HepG2 (cell line): Measurements from ENCODE around the gene TMCC2. TPM values are rescaled to one million over a fixed set of nuclear protein-coding genes. Genes with fewer than 3 reads are reported as not detected.

Experiments used
- AFF4 ChIP-seq: sonication (generic); formaldehyde crosslinking; IDR thresholded peaks from 2 replicates; pipeline ENCODE4 v1.4.0; 2020; ENCODE audit warnings: missing genetic modification reagents
- CREBL2 ChIP-seq: sonication (generic); formaldehyde crosslinking; IDR thresholded peaks from 2 replicates; pipeline ENCODE4 v1.8.1; 2023; ENCODE audit warnings: missing genetic modification reagents, mild to moderate bottlenecking, borderline replicate concordance
- DMAP1 ChIP-seq: IDR thresholded peaks from 2 replicates; pipeline ENCODE4 v1.6.1; 2016
- ELK4 ChIP-seq: sonication (generic); formaldehyde crosslinking; IDR thresholded peaks from 2 replicates; pipeline ENCODE4 v1.9.0; 2021; ENCODE audit warnings: missing genetic modification reagents, borderline replicate concordance
- GPBP1L1 ChIP-seq: sonication (generic); formaldehyde crosslinking; IDR thresholded peaks from 2 replicates; pipeline ENCODE4 v1.5.0; 2020; ENCODE audit warnings: mild to moderate bottlenecking, missing genetic modification reagents
- HNF4G ChIP-seq, 2 experiments: sonication (generic) in 1 of 2; formaldehyde crosslinking in 1 of 2; IDR thresholded peaks; 2 replicates each; pipeline versions ENCODE4 v1.4.0 to v1.6.1; 2011 to 2020; ENCODE audit warnings: borderline replicate concordance in 2 of 2, low read depth in 2 of 2, mild to moderate bottlenecking in 2 of 2, low read length in 1 of 2, missing genetic modification reagents in 1 of 2, moderate library complexity in 1 of 2
- KDM4B ChIP-seq: sonication (generic); formaldehyde crosslinking; IDR thresholded peaks from 2 replicates; pipeline ENCODE4 v1.4.0; 2020; ENCODE audit warnings: missing genetic modification reagents
- PTBP1 ChIP-seq: fragments of 200-400 bp; formaldehyde crosslinking; IDR thresholded peaks from 2 replicates; pipeline ENCODE4 v1.6.1; 2018; ENCODE audit warnings: low read length, low read depth; ENCODE audit not compliant: poor library complexity, severe bottlenecking
- SMC3 ChIP-seq: IDR thresholded peaks from 2 replicates; pipeline ENCODE4 v1.6.1; 2011; ENCODE audit warnings: low read length, improper control_type of control experiment
- STAT5B ChIP-seq: sonication (generic); formaldehyde crosslinking; IDR thresholded peaks from 2 replicates; pipeline ENCODE4 v1.4.0; 2020; ENCODE audit warnings: missing genetic modification reagents
- TCF12 ChIP-seq, 2 experiments: fragments of 450-650 bp in 1 of 2; sonication (generic) in 1 of 2; formaldehyde crosslinking in 1 of 2; IDR thresholded peaks; 2 replicates each; pipeline versions ENCODE4 v1.6.1 to v1.8.0; 2017 to 2022; ENCODE audit warnings: antibody characterized with exemption in 1 of 2, mild to moderate bottlenecking in 1 of 2, missing genetic modification reagents in 1 of 2, moderate library complexity in 1 of 2
- ZBTB21 ChIP-seq: sonication (generic); formaldehyde crosslinking; IDR thresholded peaks from 2 replicates; pipeline ENCODE4 v1.4.0; 2020; ENCODE audit warnings: missing genetic modification reagents
- ZMYM3 ChIP-seq: sonication (generic); formaldehyde crosslinking; IDR thresholded peaks from 2 replicates; pipeline ENCODE4 v1.5.1; 2020; ENCODE audit warnings: mild to moderate bottlenecking, missing genetic modification reagents
- ZNF230 ChIP-seq: sonication (generic); formaldehyde crosslinking; IDR thresholded peaks from 2 replicates; pipeline ENCODE4 v1.4.0; 2020; ENCODE audit warnings: mild to moderate bottlenecking, missing genetic modification reagents
- ZNF367 ChIP-seq: sonication (generic); formaldehyde crosslinking; IDR thresholded peaks from 2 replicates; pipeline ENCODE4 v1.4.0; 2020; ENCODE audit warnings: missing genetic modification reagents, borderline replicate concordance
- ZNF562 ChIP-seq: sonication (generic); formaldehyde crosslinking; IDR thresholded peaks from 2 replicates; pipeline ENCODE4 v1.8.0; 2022; ENCODE audit warnings: missing genetic modification reagents, borderline replicate concordance
- ZNF687 ChIP-seq: sonication (generic); formaldehyde crosslinking; IDR thresholded peaks from 2 replicates; pipeline ENCODE4 v1.5.1; 2020; ENCODE audit warnings: mild to moderate bottlenecking, missing genetic modification reagents, moderate library complexity
- ZNF7 ChIP-seq: IDR thresholded peaks from 2 replicates; pipeline ENCODE4 v1.6.1; 2016; ENCODE audit warnings: missing biosample characterization, missing genetic modification reagents
- ZNF792 ChIP-seq: IDR thresholded peaks from 2 replicates; pipeline ENCODE4 v1.6.1; 2016
- polyA plus RNA-seq, 8 experiments: library from polyadenylated mRNA; depleted of rRNA in 3 of 8; stranded (reverse) in 7 of 8; unstranded in 1 of 8; fragments of >200 nt; fragmentation: Illumina TruSeq in 4 of 8; extraction: Trizol in 4 of 8; gene quantifications; 2 replicates each; pipeline versions ENCODE4 v1.2.1 to v1.2.3, GENCODE V29; 2011 to 2016; ENCODE audit warnings: low read depth in 4 of 8, missing spikeins in 1 of 8, mixed read lengths in 1 of 8; ENCODE audit not compliant: insufficient read depth in 1 of 8
- total RNA-seq, 5 experiments: library from RNA; depleted of rRNA; stranded (reverse); fragments of >200 nt; fragmentation: Illumina TruSeq; extraction: Trizol; gene quantifications; 2 replicates each; pipeline ENCODE4 v1.2.3, GENCODE V29; 2016; ENCODE audit warnings: low read depth in 1 of 5

The TMCC2 gene
- total and polyA plus RNA-seq, 2 of the 13 experiments (the other 11 are each of a cell fraction or from before 2014, with no cell fraction given) = 0.12 to 0.24 TPM

- peak; percentile 66 for TF ChIP-seq ZNF687 (CRISPR knock-in tag)
- 0 out of 2 replicates have a peak, but pooled peaks have one; percentile 16 for TF ChIP-seq KDM4B (CRISPR knock-in tag)
- TF ChIP-seq STAT5B (CRISPR knock-in tag) = no peak
- TF ChIP-seq DMAP1 (CRISPR knock-in tag) = no peak
- no peak for TF ChIP-seq ZBTB21 (CRISPR knock-in tag)
- no peak for TF ChIP-seq ZNF792 (CRISPR knock-in tag)
- TF ChIP-seq GPBP1L1 (CRISPR knock-in tag) = no peak
- TF ChIP-seq ZNF367 (CRISPR knock-in tag) = no peak
- TF ChIP-seq TCF12 (IDR thresholded peaks at IDR 0.05) = no peak
- no peak for TF ChIP-seq TCF12 (CRISPR knock-in tag; IDR thresholded peaks at IDR 0.05)
- no peak for TF ChIP-seq ZNF562 (CRISPR knock-in tag)
- TF ChIP-seq AFF4 (CRISPR knock-in tag) = no peak
- TF ChIP-seq ZMYM3 (CRISPR knock-in tag) = no peak
- peak; percentile 23; the same call in 1 of the 2 replicates for TF ChIP-seq HNF4G (IDR thresholded peaks at IDR 0.05; ENCODE audit: borderline replicate concordance, low read depth, low read length)
- TF ChIP-seq HNF4G (CRISPR knock-in tag; IDR thresholded peaks at IDR 0.05; ENCODE audit: borderline replicate concordance, low read depth) = no peak
- no peak for TF ChIP-seq ELK4 (CRISPR knock-in tag)
- no peak for TF ChIP-seq PTBP1
- no peak for TF ChIP-seq SMC3
- TF ChIP-seq ZNF7 (CRISPR knock-in tag) = no peak
- TF ChIP-seq CREBL2 (CRISPR knock-in tag) = no peak
- no peak for TF ChIP-seq ZNF230 (CRISPR knock-in tag)
These were observed 89.7 kb downstream of the TMCC2 start (continued) for GRCh38 chr1:205317311-205317917.
